EH (cell line): ENCODE measurements around the gene TBC1D3E.
"Not testable (repeated sequence)": the region's sequence is repeated elsewhere in the genome, so short reads cannot be mapped to it uniquely, and the experiment has no call there.

Experiments used
- DNase-seq: peaks from one replicate; pipeline ENCODE4 v3.0.0-alpha.2; 2015; ENCODE audit warnings: low read depth

TBC1D3E gene

DNA sequence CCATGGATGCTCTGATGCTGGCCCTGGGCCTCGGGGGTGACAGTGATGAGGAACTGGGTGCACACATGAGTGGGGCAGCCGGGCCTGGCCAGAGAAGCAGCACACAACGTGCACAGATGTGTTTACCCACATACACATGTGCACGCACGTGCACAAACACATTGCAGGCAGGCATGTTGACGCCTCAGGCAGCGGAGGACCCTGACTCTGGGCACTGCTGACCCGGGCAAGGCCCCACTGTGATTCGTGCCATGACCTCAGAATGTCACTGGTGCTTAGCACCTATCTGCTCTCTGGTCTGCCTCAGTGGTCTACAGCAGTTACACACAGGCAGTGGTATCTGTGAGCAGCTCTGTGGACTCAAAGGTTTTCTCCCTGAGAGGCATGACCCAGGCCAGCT, at the start of gene TBC1D3E:
Gene TBC1D3E, plus strand, starts transcription at position 301 of the 400 bp plus-strand sequence. CDS start 1,545 bp downstream, outside the sequence.
- not testable (repeated sequence) for DNase-seq

DNA sequence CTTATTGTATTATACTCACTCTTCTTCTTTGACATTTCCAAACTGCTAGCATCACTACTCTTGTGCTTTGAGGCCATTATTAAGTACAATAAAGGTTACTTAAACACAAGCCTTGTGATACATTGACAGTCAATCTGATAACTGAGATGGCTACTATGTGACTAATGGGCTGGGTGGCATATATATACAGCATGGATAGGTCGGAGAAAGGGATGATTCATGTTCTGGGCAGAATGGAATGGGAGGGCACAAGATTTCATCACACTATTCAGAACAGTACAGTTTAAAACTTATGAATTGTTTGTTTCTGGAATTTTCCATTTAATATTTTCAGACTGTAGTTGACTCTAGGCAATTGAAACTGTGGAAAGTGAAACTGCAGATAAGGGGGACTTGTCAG, 40.4 kb upstream of the TBC1D3E start:
- DNase-seq, result not testable (repeated sequence)

GRCh38 chr17:38088120-38088519, 39.6 kb upstream of the TBC1D3E start:
- DNase-seq, result not testable (repeated sequence)

DNA sequence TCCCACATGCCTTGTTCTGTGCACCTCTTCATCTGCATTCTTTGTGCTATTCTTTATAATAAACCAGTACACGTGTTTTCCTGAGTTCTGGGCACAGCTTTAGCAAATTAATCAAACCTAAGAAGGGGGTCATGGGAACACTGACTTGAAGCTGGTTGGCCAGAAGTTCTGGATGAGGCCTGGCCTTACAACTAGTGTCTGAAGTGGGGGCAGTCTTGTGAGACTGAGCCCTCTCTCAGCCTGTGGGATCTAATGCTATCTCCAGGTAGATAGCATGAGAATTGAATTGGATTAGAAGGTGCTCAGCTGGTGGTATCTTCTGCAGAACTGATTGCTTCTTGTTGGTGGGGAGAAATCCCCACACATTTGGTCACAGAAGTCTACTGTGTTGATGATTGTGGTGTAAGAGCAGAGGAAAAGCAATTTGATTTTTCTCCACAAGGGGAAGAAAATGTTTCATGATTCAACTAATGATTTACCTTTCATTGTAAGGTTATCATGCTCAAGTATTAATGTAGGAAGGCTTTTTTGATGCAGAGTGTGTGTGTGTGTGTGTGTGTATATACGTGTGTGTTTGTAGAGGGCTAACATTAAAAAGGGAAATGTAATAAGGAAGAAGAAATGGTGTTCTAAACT, 33.6 kb upstream of the TBC1D3E start:
- not testable (repeated sequence) for DNase-seq

GRCh38 chr17:38099262-38099661, 28.5 kb upstream of the TBC1D3E start:
- DNase-seq, result not testable (repeated sequence)

DNA sequence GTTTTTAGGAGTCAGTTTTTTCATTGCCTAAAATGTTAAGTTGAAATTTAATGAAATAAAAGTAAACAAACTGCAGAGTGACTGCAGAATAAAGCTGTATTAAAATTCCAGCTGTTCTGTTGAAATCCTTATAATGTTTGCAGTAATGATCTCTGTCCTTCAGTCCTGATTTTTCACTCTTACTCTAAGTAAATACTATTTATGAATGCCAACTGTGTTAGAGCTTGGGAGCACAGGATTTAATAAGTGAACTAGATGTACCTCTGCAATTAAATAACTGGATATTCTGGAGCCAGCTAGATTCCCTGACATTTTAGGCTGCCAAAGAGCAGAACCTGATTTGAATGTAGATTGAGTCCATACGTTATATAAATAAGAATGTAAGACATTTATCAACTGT, 7.9 kb upstream of the TBC1D3E start:
- not testable (repeated sequence) for DNase-seq

GRCh38 chr17:38134860-38135259, 7.1 kb downstream of the TBC1D3E start:
- DNase-seq, result not testable (repeated sequence)
